HG03135 (cell line): ENCODE results near the gene NPIPA2.
"Not testable (repeated sequence)": the region's sequence is repeated elsewhere in the genome, so short reads cannot be mapped to it uniquely, and the experiment has no call there.

ENCODE experiments used
- ATAC-seq: cut with Tn5 transposase; IDR thresholded peaks from one replicate; pipeline ENCODE4 v1.9.1; 2021; ENCODE audit warnings: mild to moderate bottlenecking, moderate library complexity; ENCODE audit not compliant: unreplicated experiment

Gene NPIPA2

GRCh38 chr16:14742273-14743128, at the start of gene NPIPA2:
Gene NPIPA2 (plus strand): TSS chr16:14742533. CDS start chr16:14748066, 5,533 bp downstream.
- peak; percentile 100 for ATAC-seq

DNA sequence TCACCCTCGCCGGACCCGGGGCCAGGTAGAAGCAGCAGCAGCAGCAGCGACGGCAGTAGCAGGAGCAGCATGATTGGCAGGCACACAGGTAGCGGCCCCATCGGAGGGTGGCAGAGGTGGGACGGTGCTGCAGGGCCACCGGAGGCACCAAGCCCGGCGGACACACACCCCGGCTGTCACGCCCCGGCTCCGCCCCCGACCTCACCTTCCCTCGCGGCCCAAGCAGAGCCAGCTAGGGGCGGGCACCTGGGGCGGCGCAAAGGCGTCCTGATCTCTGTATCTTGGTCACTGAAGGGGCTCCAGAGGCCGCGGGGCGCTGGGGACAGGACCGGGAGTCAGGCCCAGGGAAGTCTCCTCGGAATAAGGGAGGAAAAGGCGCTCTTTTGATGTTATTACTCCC, 48.2 kb upstream of the NPIPA2 start, which contains the start of gene PLA2G10:
Gene PLA2G10 (minus strand): TSS at position 180 of the 400 bp plus-strand sequence. CDS start 79 bp downstream, at position 101.
- not testable (repeated sequence) for ATAC-seq

DNA sequence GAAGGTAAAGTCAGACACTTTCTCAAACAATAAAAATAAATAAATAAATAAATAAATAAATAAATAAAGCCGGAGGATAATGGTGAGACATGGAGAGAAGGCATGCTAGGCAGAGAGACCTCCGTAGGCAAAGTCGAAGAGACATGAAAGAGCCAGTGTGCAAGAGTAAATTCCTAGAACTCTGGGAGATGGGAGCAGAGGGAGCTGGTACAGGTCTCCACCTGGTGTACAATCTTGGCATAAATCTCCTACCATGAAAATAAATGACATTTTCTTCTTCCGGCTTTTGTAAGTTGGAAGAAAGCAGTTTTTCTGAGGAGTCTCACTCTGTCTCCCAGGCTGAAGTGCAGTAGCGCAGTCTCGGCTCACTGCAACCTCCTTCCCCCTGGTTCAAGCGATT, 40.5 kb upstream of the NPIPA2 start:
- ATAC-seq: not testable (repeated sequence)

DNA sequence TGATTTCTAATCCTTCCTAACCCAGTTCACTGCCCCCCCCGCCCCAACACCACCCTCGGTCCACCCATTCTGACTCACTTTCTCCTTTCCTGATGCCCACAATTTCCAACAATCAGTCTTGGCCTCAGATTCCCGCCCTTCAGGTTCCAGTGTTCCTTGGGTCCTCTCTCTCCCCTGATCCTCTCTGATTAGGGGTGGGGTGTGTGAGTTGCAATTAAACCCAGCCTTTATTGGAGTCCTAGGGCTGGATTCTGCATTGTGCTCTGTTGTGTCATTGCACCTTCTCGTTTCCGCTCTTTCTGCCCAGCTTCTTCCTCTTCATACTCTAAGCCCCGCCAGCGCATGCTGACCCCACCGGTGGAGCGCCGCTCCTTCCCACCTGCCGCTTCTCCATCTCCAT, 39.7 kb upstream of the NPIPA2 start:
- ATAC-seq: not testable (repeated sequence)

- peak; percentile 96 for ATAC-seq
These were observed 38.9 kb upstream of the NPIPA2 start, which contains the start of gene NPIPA3 for GRCh38 chr16:14703156-14704011. Gene NPIPA3 (plus strand): TSS chr16:14703411. CDS start chr16:14708944, 5,533 bp downstream.

- not testable (repeated sequence) for ATAC-seq
These were observed 9.1 kb upstream of the NPIPA2 start for GRCh38 chr16:14733233-14733632.

- ATAC-seq: not testable (repeated sequence)
These were observed 1.4 kb upstream of the NPIPA2 start for GRCh38 chr16:14740832-14741385.

DNA sequence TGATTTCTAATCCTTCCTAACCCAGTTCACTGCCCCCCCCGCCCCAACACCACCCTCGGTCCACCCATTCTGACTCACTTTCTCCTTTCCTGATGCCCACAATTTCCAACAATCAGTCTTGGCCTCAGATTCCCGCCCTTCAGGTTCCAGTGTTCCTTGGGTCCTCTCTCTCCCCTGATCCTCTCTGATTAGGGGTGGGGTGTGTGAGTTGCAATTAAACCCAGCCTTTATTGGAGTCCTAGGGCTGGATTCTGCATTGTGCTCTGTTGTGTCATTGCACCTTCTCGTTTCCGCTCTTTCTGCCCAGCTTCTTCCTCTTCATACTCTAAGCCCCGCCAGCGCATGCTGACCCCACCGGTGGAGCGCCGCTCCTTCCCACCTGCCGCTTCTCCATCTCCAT, 539 bp upstream of the NPIPA2 start:
- not testable (repeated sequence) for ATAC-seq

GRCh38 chr16:14773654-14774053, 31.3 kb downstream of the NPIPA2 start:
- not testable (repeated sequence) for ATAC-seq

- ATAC-seq: not testable (repeated sequence)
These were observed 33.3 kb downstream of the NPIPA2 start for GRCh38 chr16:14775624-14776023.

GRCh38 chr16:14776763-14777162, 34.4 kb downstream of the NPIPA2 start:
- ATAC-seq: not testable (repeated sequence)

- not testable (repeated sequence) for ATAC-seq
These were observed 37.1 kb downstream of the NPIPA2 start for GRCh38 chr16:14779368-14779877.

- ATAC-seq: not testable (repeated sequence)
These were observed 43.8 kb downstream of the NPIPA2 start for GRCh38 chr16:14786180-14786579.

GRCh38 chr16:14789577-14789976, 47.2 kb downstream of the NPIPA2 start:
- not testable (repeated sequence) for ATAC-seq

- not testable (repeated sequence) for ATAC-seq
These were observed 48.1 kb downstream of the NPIPA2 start for GRCh38 chr16:14790320-14790956.

DNA sequence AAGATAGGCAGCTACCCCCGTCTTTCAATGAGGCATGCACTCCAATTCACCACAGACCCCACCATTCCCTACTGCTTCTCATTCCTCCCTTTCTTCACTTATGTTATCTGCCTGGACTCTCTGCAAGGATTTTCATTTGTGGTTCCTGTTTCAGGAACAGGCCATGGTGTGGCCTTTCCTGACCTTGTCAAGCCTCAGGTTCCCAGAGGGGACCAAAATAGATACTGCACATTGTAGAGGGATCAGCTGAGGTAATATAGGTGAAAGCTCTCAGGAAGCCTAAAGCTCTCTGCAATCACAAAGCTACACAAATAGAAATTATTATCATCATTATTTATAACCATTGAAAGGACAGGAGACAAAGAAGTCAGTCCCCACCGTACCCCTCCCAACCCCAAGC, 50.6 kb downstream of the NPIPA2 start:
- ATAC-seq: not testable (repeated sequence)

DNA sequence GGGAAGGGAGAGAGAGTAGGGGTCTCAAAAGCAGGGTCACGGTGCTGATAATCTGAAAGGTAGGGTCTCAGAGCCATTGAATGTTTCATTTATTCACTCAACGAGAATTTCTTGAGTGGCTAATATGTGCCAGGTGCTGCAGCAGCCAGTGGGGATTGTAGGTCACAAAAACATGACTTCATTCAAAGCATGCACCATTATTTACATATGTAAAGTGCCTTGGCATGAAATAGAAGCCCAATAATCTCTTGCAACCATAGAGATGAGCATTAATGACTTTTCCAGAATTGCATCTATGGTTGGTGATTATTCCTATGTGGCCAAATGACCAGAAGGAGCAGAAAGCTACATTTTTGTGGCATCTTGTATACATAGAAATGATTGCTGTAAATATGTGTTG, 55.2 kb downstream of the NPIPA2 start:
- not testable (repeated sequence) for ATAC-seq

DNA sequence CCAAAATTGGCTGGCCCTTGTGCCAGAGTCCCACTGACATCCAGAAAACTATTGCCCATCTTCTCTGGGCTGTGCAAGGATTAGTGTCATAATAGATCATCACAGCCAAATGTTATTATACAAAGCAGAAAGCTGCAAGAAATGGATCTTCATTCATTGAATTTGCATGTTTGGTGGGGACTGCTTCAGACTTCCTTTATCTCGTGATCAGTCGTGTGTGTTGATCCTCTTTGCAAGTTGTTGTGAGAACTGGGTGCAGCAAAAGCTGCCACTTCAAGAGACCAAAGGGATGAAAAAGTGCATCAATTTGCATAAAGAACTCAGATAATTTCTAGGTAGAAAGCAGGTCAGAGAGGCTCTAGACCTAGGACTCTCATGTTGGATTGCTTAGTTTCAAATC, 61.2 kb downstream of the NPIPA2 start:
- ATAC-seq: not testable (repeated sequence)

GRCh38 chr16:14807184-14807678, 64.9 kb downstream of the NPIPA2 start:
- ATAC-seq: not testable (repeated sequence)

GRCh38 chr16:14813890-14814289, 71.6 kb downstream of the NPIPA2 start:
- ATAC-seq: not testable (repeated sequence)
